ENCODE data around the gene GPSM3.

Gene GPSM3

GRCh38 chr6:32167154-32167760 lies 25.2 kb downstream of the GPSM3 start:
- Histone ChIP-seq H3K9me3 (ENCODE audit: low read length) (no peaks in the 10 kb centered on the region), H3K4me1 (ENCODE audit: insufficient read depth, low read length) (no peaks in the 10 kb centered on the region), H3K4me3 (ENCODE audit: low read depth in 1 of 2, low read length in 2 of 2) (no peak overlapping the region), H3K36me3 (ENCODE audit: insufficient read depth, low read length) (peaks cover 81% of the 10 kb centered on the region), H3K9ac (ENCODE audit: low read length) (no peak overlapping the region), H3K27me3 (ENCODE audit: control insufficient read depth in 1 of 2, insufficient read depth in 2 of 2, low read length in 2 of 2) (no peaks in the 10 kb centered on the region), H3K27ac (ENCODE audit: low read depth, low read length) (no peak overlapping the region)

GRCh38 chr6:32166411-32167061 lies 25.9 kb downstream of the GPSM3 start:
- Histone ChIP-seq H3K4me3 (ENCODE audit: low read depth in 1 of 2, low read length in 2 of 2) (no peak overlapping the region), H3K9ac (ENCODE audit: low read length) (no peak overlapping the region), H3K36me3 (ENCODE audit: insufficient read depth, low read length) (peaks cover 81% of the 10 kb centered on the region), H3K9me3 (ENCODE audit: low read length) (no peaks in the 10 kb centered on the region), H3K27me3 (ENCODE audit: control insufficient read depth in 1 of 2, insufficient read depth in 2 of 2, low read length in 2 of 2) (no peaks in the 10 kb centered on the region), H3K27ac (ENCODE audit: low read depth, low read length) (no peak overlapping the region), H3K4me1 (ENCODE audit: insufficient read depth, low read length) (no peaks in the 10 kb centered on the region)

DNA sequence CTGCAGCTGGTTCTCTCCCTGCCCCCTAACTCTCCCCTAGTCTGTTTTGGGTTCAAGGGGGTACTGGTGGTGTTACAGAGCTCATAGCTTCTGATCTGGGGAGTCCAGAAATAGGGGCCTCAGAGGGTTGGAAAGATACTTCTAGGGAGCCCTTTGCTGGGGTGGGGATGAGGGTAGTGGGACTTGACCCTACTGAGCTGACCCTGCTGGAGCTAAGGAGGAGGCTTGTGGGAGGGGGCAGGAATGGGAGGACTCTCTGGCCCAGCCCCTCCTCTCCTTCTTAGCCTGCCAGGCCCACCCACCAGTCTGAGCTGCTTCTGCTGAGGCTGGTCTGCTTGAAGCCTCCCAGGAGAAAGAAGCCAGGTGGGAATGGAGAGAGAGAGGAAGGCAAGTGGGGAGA lies 28.1 kb downstream of the GPSM3 start, which contains the start of gene EGFL8:
EGFL8 (plus strand) TSS at position 301 of the 400 bp plus-strand sequence. CDS start 1,571 bp downstream, outside the sequence.
- no peaks in the 10 kb centered on the region for H3K27me3 ChIP-seq (ENCODE audit: control insufficient read depth in 1 of 2, insufficient read depth in 2 of 2, low read length in 2 of 2)
- peaks cover 61% of the 10 kb centered on the region for H3K36me3 ChIP-seq (ENCODE audit: insufficient read depth, low read length)
- no peak within 1 kb of the TSS for H3K4me3 ChIP-seq (ENCODE audit: low read depth in 1 of 2, low read length in 2 of 2)
- no peaks in the 10 kb centered on the region for H3K4me1 ChIP-seq (ENCODE audit: insufficient read depth, low read length)
- no peaks in the 10 kb centered on the region for H3K9me3 ChIP-seq (ENCODE audit: low read length)
- no peak within 1 kb of the TSS for H3K9ac ChIP-seq (ENCODE audit: low read length)
- no peak within 1 kb of the TSS for H3K27ac ChIP-seq (ENCODE audit: low read depth, low read length)

GRCh38 chr6:32163559-32164258 lies 28.7 kb downstream of the GPSM3 start:
- Histone ChIP-seq H3K9ac (ENCODE audit: low read length) (no peak overlapping the region), H3K4me3 (ENCODE audit: low read depth in 1 of 2, low read length in 2 of 2) (no peak overlapping the region), H3K36me3 (ENCODE audit: insufficient read depth, low read length) (peaks cover 59% of the 10 kb centered on the region), H3K9me3 (ENCODE audit: low read length) (no peaks in the 10 kb centered on the region), H3K27ac (ENCODE audit: low read depth, low read length) (no peak overlapping the region), H3K4me1 (ENCODE audit: insufficient read depth, low read length) (no peaks in the 10 kb centered on the region), H3K27me3 (ENCODE audit: control insufficient read depth in 1 of 2, insufficient read depth in 2 of 2, low read length in 2 of 2) (no peaks in the 10 kb centered on the region)

DNA sequence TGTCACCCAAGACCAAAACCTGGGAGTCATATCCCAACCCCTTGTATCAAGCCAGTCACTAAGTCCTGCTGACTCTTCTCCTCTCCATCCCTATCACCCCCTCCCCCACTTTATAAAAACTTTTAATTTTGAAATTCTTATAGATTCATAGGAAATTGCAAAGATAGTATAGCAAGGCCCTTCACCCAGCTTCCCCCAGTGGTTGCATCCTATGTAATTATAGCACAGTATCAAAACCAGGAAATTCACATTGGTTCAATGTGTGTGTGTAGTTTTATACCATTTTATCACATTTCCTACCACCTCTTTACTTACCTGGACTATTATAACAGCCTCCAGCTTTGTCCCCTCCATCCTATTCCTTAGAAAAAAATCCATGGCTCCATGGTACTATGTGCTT lies 34.4 kb downstream of the GPSM3 start:
- Histone ChIP-seq H3K4me3 (ENCODE audit: low read depth in 1 of 2, low read length in 2 of 2) (no peak overlapping the region), H3K27me3 (ENCODE audit: control insufficient read depth in 1 of 2, insufficient read depth in 2 of 2, low read length in 2 of 2) (no peaks in the 10 kb centered on the region), H3K9me3 (ENCODE audit: low read length) (no peaks in the 10 kb centered on the region), H3K27ac (ENCODE audit: low read depth, low read length) (no peak overlapping the region), H3K9ac (ENCODE audit: low read length) (no peak overlapping the region), H3K36me3 (ENCODE audit: insufficient read depth, low read length) (peaks cover 42% of the 10 kb centered on the region), H3K4me1 (ENCODE audit: insufficient read depth, low read length) (peaks cover 16% of the 10 kb centered on the region)

DNA sequence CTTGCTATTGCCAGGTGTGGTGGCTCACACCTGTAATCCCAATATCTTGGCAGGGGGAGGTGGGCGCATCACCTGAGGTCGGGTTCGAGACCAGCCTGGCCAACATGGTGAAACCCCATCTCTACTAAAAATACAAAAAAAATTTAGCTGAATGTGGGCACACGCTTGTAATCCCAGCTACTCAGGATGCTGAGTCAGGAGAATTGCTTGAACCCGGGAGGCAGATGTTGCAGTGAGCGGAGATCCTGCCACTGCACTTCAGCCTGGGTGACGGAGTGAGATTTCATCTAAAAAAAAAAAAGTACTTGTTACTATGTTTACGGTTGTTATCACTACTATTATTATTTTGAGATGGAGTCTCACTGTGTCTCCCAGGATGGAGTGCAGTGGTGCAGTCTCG lies 35.6 kb downstream of the GPSM3 start:
- peaks cover 34% of the 10 kb centered on the region for H3K36me3 ChIP-seq (ENCODE audit: insufficient read depth, low read length)
- no peak overlapping the region for H3K27ac ChIP-seq (ENCODE audit: low read depth, low read length)
- no peaks in the 10 kb centered on the region for H3K9me3 ChIP-seq (ENCODE audit: low read length)
- H3K4me1 ChIP-seq (ENCODE audit: insufficient read depth, low read length) = peaks cover 27% of the 10 kb centered on the region
- no peak overlapping the region for H3K4me3 ChIP-seq (ENCODE audit: low read depth in 1 of 2, low read length in 2 of 2)
- no peak overlapping the region for H3K9ac ChIP-seq (ENCODE audit: low read length)
- no peaks in the 10 kb centered on the region for H3K27me3 ChIP-seq (ENCODE audit: control insufficient read depth in 1 of 2, insufficient read depth in 2 of 2, low read length in 2 of 2)

- H3K27ac ChIP-seq (ENCODE audit: low read depth, low read length) = peak overlapping the region; percentile 97
- no peaks in the 10 kb centered on the region for H3K27me3 ChIP-seq (ENCODE audit: control insufficient read depth in 1 of 2, insufficient read depth in 2 of 2, low read length in 2 of 2)
- H3K9me3 ChIP-seq (ENCODE audit: low read length) = no peaks in the 10 kb centered on the region
- peaks cover 36% of the 10 kb centered on the region for H3K4me1 ChIP-seq (ENCODE audit: insufficient read depth, low read length)
- peak overlapping the region; percentile 81 to 96 for H3K4me3 ChIP-seq (ENCODE audit: low read depth in 1 of 2, low read length in 2 of 2)
- H3K36me3 ChIP-seq (ENCODE audit: insufficient read depth, low read length) = peaks cover 34% of the 10 kb centered on the region
- H3K9ac ChIP-seq (ENCODE audit: low read length) = peak overlapping the region; percentile 76
These were observed 37.8 kb downstream of the GPSM3 start for GRCh38 chr6:32154514-32155161.

DNA sequence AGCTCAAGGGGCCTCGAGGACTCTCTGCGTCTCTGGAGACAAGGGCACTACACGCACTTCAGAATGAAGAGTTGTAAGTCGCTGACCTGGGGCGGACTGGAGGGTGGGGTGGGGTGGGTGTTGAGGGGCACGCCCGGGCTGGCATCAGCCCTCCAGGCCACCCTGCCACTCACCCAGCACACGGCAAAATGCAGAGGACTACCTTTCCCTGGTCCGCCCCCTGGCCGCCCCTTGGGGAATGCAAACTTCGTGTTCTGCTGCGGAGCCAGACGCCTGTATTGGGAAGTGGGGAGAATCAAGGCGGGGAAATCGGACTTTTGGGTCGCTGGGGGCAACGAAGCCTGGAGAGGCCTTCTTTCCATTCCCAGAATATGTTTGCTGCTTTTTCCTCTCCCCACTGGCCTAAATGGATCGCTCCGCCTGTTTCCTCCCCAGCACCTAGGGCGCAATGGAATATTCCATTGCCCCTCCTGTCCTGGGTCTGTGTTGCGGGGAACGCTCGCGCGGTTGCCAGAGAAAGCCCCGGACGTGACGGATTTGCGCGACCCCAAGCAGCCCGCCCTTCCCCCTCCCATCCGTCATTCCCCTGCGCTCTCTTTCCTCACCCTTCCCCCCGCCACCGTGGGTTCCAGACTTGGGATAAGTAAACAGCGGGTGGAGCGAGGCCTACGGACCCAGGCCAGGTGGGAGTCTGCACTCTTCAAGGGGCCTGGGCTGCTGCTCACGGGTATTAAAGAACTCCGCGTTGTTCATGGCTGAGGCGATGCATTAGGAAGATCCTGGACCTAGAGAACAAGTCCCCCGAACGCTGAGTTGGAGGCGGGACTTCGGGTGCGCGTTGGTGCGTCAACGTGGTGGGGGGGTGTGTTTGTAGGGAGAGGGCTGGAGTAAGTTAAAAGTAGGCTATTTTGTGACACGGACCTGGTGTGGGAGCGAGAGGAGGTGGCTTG lies 38.6 kb downstream of the GPSM3 start, which contains the start of gene PPT2:
PPT2 (plus strand) TSS at position 578 of the 950 bp plus-strand sequence. CDS start 454 bp downstream, outside the sequence.
- no peaks in the 10 kb centered on the region for H3K27me3 ChIP-seq (ENCODE audit: control insufficient read depth in 1 of 2, insufficient read depth in 2 of 2, low read length in 2 of 2)
- H3K9me3 ChIP-seq (ENCODE audit: low read length) = no peaks in the 10 kb centered on the region
- H3K27ac ChIP-seq (ENCODE audit: low read depth, low read length) = peak within 1 kb of the TSS; percentile 97
- peaks cover 32% of the 10 kb centered on the region for H3K36me3 ChIP-seq (ENCODE audit: insufficient read depth, low read length)
- peaks cover 36% of the 10 kb centered on the region for H3K4me1 ChIP-seq (ENCODE audit: insufficient read depth, low read length)
- H3K9ac ChIP-seq (ENCODE audit: low read length) = peak within 1 kb of the TSS; percentile 77
- peak within 1 kb of the TSS; percentile 81 to 96 for H3K4me3 ChIP-seq (ENCODE audit: low read depth in 1 of 2, low read length in 2 of 2)

- Histone ChIP-seq H3K36me3 (ENCODE audit: insufficient read depth, low read length) (peaks cover 24% of the 10 kb centered on the region), H3K4me1 (ENCODE audit: insufficient read depth, low read length) (peaks cover 36% of the 10 kb centered on the region), H3K9me3 (ENCODE audit: low read length) (no peaks in the 10 kb centered on the region), H3K9ac (ENCODE audit: low read length) (peak overlapping the region; percentile 77), H3K27me3 (ENCODE audit: control insufficient read depth in 1 of 2, insufficient read depth in 2 of 2, low read length in 2 of 2) (no peaks in the 10 kb centered on the region), H3K27ac (ENCODE audit: low read depth, low read length) (peak overlapping the region; percentile 97), H3K4me3 (ENCODE audit: low read depth in 1 of 2, low read length in 2 of 2) (peak overlapping the region; percentile 81 to 96)
These were observed 39.5 kb downstream of the GPSM3 start for GRCh38 chr6:32152769-32153563.

Measured in muscle layer of colon (tissue), 2 donors.